ENCODE results near the gene BHLHE23.

The BHLHE23 gene

GRCh38 chr20:63045401-63045800 lies 38.6 kb upstream of the BHLHE23 start:
- H3K27ac ChIP-seq = no peak overlapping the region
- no peaks in the 10 kb centered on the region for H4K20me1 ChIP-seq (ENCODE audit: insufficient read depth)
- H3K4me3 ChIP-seq (IDR thresholded peaks at IDR 0.05; ENCODE audit: insufficient read depth, low read depth, low read length) = no peak overlapping the region
- H3K4me1 ChIP-seq (ENCODE audit: low read depth, poor library complexity, severe bottlenecking) = no peaks in the 10 kb centered on the region
- no peaks in the 10 kb centered on the region for H3K36me3 ChIP-seq (ENCODE audit: insufficient read depth)
- H3K27me3 ChIP-seq (ENCODE audit: insufficient read depth, low read depth) = peaks cover 97% of the 10 kb centered on the region
- TF ChIP-seq, protein P1, sequence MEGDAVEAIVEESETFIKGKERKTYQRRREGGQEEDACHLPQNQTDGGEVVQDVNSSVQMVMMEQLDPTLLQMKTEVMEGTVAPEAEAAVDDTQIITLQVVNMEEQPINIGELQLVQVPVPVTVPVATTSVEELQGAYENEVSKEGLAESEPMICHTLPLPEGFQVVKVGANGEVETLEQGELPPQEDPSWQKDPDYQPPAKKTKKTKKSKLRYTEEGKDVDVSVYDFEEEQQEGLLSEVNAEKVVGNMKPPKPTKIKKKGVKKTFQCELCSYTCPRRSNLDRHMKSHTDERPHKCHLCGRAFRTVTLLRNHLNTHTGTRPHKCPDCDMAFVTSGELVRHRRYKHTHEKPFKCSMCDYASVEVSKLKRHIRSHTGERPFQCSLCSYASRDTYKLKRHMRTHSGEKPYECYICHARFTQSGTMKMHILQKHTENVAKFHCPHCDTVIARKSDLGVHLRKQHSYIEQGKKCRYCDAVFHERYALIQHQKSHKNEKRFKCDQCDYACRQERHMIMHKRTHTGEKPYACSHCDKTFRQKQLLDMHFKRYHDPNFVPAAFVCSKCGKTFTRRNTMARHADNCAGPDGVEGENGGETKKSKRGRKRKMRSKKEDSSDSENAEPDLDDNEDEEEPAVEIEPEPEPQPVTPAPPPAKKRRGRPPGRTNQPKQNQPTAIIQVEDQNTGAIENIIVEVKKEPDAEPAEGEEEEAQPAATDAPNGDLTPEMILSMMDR (conservative IDR thresholded peaks at IDR 0.05; ENCODE audit: low read depth, low read length) = no peak
- H3K4me2 ChIP-seq = no peak overlapping the region
- H2AFZ ChIP-seq (ENCODE audit: low read depth) = no peak overlapping the region
- H3K9ac ChIP-seq = no peak overlapping the region
- H3K79me2 ChIP-seq (ENCODE audit: insufficient read depth, low read depth) = no peaks in the 10 kb centered on the region

DNA sequence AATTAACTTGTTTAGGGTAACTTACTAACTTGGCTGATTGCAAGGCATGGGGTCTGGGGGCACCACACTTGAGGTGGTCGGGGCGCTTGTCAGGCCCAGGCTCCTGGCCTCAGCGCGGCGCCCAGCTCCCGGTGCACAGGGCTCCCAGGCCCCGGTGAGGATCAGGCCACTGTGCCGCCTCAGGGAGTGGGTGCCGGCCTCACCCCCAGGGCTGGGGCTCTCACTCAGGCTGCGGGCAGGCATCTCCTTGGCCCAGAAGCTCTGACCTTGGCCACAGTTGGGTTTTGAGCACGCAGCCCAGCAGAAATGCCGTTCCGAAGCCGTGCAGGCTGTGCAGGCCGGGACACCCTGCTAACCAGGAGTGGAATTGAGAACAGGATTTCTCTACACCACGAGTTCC lies 37.8 kb upstream of the BHLHE23 start:
- Histone ChIP-seq H3K27ac (no peak overlapping the region), H3K27me3 (ENCODE audit: insufficient read depth, low read depth) (peaks cover 97% of the 10 kb centered on the region)

GRCh38 chr20:63044204-63044600 lies 37.4 kb upstream of the BHLHE23 start:
- TF ChIP-seq, protein P1 (conservative IDR thresholded peaks at IDR 0.05; ENCODE audit: low read depth, low read length) = no peak
- no peak overlapping the region for H2AFZ ChIP-seq (ENCODE audit: low read depth)
- H3K27me3 ChIP-seq (ENCODE audit: insufficient read depth, low read depth) = peaks cover 97% of the 10 kb centered on the region
- no peak overlapping the region for H3K27ac ChIP-seq
- H4K20me1 ChIP-seq (ENCODE audit: insufficient read depth) = no peaks in the 10 kb centered on the region
- no peaks in the 10 kb centered on the region for H3K36me3 ChIP-seq (ENCODE audit: insufficient read depth)
- H3K4me2 ChIP-seq = no peak overlapping the region
- no peak overlapping the region for H3K4me3 ChIP-seq (IDR thresholded peaks at IDR 0.05; ENCODE audit: insufficient read depth, low read depth, low read length)
- no peaks in the 10 kb centered on the region for H3K79me2 ChIP-seq (ENCODE audit: insufficient read depth, low read depth)
- H3K4me1 ChIP-seq (ENCODE audit: low read depth, poor library complexity, severe bottlenecking) = no peaks in the 10 kb centered on the region
- no peak overlapping the region for H3K9ac ChIP-seq

More for the DNA sequence above, 37.8 kb upstream of the BHLHE23 start:
- H4K20me1 ChIP-seq (ENCODE audit: insufficient read depth) = no peaks in the 10 kb centered on the region
- no peak overlapping the region for H3K9ac ChIP-seq
- TF ChIP-seq, protein P1 (conservative IDR thresholded peaks at IDR 0.05; ENCODE audit: low read depth, low read length) = no peak
- no peak overlapping the region for H3K4me3 ChIP-seq (IDR thresholded peaks at IDR 0.05; ENCODE audit: insufficient read depth, low read depth, low read length)
- no peak overlapping the region for H2AFZ ChIP-seq (ENCODE audit: low read depth)
- H3K36me3 ChIP-seq (ENCODE audit: insufficient read depth) = no peaks in the 10 kb centered on the region
- no peak overlapping the region for H3K4me2 ChIP-seq
- H3K4me1 ChIP-seq (ENCODE audit: low read depth, poor library complexity, severe bottlenecking) = no peaks in the 10 kb centered on the region
- no peaks in the 10 kb centered on the region for H3K79me2 ChIP-seq (ENCODE audit: insufficient read depth, low read depth)

DNA sequence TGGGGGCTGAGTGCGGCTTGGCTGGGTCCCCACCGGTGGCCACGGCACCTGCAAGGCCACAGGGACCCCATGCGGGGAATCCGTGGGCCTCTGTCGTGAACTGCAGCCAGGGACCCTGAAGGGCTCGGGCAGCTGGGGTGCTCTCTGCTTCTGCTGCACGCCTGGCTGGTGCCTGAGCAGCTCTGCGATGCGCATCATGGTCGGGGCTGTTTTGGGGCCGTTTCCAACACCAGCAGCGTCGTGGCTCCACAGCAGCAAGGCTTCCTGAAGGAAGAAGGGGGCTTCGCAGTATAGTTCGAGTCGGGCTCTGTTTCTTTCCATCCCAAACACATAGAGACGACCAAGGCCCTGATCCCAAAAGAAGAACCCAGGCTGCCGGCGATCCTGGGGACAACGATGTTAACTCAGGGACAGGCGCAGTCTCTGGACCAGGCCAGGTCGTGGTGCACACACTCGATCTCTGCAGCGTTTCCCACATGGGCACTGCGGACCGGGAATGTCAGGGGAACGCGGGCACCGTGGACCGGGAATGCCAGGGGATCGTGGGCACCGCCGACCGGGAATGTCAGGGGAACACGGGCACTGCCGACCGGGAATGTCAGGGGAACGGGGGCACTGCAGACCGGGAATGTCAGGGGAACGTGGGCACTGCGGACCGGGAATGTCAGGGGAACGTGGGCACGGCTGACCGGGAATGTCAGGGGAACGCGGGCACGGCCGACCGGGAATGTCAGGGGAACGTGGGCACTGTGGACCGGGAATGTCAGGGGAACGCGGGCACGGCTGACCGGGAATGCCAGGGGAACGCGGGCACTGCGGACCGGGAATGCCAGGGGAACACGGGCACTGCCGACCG lies 36.8 kb upstream of the BHLHE23 start:
- peaks cover 100% of the 10 kb centered on the region for H3K27me3 ChIP-seq (ENCODE audit: insufficient read depth, low read depth)
- TF ChIP-seq, protein P1 (conservative IDR thresholded peaks at IDR 0.05; ENCODE audit: low read depth, low read length) = no peak
- no peak overlapping the region for H3K4me2 ChIP-seq

More for the DNA sequence above, 36.8 kb upstream of the BHLHE23 start:
- H3K27ac ChIP-seq = no peak overlapping the region
- H3K9ac ChIP-seq = no peak overlapping the region
- no peaks in the 10 kb centered on the region for H3K4me1 ChIP-seq (ENCODE audit: low read depth, poor library complexity, severe bottlenecking)
- H3K79me2 ChIP-seq (ENCODE audit: insufficient read depth, low read depth) = no peaks in the 10 kb centered on the region
- H2AFZ ChIP-seq (ENCODE audit: low read depth) = no peak overlapping the region
- H3K4me3 ChIP-seq (IDR thresholded peaks at IDR 0.05; ENCODE audit: insufficient read depth, low read depth, low read length) = no peak overlapping the region
- H3K36me3 ChIP-seq (ENCODE audit: insufficient read depth) = no peaks in the 10 kb centered on the region
- no peaks in the 10 kb centered on the region for H4K20me1 ChIP-seq (ENCODE audit: insufficient read depth)

Data from KMS-11 (cell line).